CD4-positive, alpha-beta T cell treated with Interleukin-4 for 4 hours (primary cell): ENCODE measurements around the gene KDR.

ENCODE experiments used
- DNase-seq: peaks from one replicate; pipeline ENCODE4 v3.0.0-alpha.2; 2020

The KDR gene

DNA sequence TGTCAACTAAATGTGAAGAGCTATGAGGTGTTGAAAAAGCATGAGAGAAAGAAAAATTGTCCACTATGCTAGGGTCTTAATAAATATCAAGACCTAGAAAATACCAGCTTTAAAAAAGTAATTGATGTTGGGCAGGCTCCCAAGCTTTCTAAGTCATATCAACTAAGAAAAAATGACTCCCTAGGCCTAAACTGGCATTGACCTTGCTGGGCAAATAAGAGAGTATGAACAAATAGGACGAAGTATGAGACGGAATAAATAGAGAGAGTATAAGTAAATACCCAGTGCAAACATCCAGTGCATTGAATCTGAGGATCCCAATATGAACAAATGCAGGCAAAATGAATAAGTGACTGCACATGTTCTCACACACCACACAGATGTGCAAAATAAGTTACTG, 3.2 kb downstream of the KDR start:
- DNase-seq = no peak

DNA sequence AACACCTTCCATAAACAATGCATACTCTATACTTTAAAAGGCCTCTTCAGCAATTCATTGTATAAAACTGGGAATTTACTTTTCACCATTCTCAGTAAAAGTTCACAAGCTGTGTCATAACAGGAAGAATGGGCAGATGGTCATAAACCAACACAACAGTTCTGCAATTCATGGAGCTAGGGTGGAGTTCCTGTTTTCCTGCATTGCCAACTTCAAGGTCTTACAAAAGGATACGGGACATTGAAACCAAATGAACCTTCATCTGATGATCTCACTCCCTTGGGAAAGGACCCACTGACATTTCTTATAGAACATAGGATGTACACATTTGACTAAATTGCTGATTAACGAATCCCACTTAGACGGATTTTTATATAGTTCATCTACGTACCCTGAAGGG, 4.1 kb downstream of the KDR start:
- DNase-seq = no peak

DNA sequence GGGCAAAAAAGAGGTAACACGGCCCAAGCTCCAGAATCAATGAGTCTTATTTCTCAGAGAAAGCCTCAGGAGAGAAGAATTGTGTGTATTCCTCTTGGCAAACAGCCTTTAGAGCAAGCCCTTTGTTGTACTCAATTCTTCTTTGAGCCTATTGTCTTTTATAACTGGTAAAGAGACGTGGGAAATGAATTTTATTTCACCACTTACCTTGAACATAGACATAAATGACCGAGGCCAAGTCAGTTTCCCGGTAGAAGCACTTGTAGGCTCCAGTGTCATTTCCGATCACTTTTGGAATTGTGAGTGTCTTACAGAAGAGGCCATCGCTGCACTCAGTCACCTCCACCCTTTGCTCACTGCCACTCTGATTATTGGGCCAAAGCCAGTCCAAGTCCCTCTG, 7.0 kb downstream of the KDR start:
- DNase-seq = no peak

DNA sequence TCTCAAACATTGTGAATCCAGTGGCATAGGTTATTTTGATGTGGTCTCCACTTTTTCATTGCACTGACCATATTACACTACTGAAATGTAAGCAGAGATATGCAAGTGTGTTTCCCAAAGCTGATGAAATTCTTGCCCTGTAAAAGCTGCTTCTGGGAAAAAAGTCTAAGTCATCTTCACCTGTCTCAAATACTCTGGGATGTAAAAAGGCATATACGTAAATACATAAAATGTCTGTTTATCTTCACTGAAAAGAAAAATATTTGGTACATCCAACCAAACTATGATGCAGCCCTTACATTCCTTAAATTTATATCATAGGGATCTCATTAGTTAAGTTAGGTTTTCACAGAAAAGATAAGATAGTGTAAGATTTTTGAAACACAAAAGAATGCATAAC, 7.9 kb downstream of the KDR start:
- DNase-seq = no peak

DNA sequence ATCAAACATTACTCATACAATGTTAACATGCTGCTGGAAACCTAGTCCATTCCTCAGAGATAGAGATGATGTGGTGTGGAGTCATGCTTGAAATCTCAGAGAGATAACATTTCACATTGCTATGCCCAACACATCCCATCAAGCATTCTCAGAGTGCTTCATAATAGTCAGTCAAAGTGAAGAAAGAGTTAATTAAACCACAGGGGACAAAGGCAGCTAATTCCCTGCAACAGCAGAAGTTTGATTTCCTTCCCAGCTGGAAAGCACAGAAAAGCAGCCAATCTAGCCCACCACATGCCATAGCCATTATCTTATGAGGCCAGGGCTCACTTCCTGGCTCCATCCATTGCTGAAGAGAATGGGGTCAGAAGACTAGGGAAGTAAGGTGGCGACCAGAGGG, 8.9 kb downstream of the KDR start:
- no peak for DNase-seq

DNA sequence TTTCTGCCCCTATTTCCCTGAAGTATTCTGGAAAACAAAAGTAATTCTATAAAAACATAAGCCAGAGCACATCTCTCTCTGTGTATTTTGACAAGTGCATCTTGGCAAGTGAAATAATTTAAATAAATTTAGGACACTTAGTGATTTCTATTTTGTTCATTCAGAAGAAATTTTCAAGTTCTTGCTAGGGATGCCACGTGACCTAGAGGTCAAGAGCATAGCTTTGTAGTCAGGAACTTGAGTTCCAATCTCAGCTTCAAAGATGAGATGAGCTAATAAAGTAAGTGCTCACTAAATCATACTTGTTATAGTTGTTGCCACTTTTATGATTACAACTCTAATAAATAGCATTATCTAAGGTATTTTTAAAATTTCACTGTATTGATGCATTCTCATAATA, 13.8 kb downstream of the KDR start:
- DNase-seq = no peak

DNA sequence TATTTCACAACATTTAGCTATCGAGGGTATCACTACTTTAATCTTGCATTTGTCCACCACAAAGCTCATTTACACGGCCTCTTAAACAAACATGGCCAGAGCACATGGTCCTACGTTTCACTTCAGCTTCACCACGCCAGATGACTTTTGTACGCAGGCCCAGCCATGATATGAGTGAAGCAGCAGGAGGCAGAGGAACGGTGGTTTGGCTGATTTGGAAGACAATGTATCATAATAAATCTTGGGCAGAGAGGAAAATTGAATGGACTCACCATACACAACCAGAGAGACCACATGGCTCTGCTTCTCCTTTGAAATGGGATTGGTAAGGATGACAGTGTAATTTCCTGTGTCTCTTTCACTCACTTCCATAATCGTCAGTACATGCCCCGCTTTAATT, 15.3 kb downstream of the KDR start:
- no peak for DNase-seq

DNA sequence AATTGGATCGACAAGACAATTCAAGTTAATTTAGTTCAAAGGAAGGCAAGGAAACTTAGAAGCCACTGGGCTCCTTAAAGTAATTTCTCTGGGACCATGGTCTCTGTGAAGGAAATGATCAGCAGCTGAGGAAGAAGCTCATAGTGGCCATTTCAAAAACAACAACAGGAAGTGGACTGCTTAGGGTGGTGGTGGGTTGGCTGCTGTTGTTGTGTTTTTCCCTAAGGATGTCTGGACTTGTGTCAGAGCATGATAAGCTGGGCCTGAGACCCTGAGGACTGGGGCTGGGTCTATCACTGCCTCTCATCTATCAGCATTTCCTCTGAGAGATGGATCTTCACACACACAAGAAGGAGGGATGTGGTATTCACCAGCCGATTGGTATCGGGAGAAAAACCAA, 18.3 kb downstream of the KDR start:
- no peak for DNase-seq

DNA sequence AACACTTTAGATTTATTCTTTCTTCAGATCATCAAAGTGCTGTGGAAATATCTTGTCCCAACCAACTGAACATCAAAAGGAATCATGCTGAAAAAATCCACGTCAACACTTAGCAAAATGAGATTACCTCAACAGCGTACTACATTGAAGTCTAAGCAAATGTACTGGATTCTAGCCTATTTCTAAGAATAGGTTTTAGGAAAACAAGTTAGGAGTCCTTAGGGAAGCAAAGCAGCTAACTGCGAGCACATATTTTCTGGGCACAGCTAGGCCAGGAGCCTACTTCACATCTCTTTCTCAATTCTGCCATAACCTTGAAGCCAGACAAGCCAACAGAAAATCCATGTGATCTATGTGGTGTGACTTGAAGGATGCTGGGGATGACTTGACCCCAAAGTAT, 22.2 kb downstream of the KDR start:
- no peak for DNase-seq

DNA sequence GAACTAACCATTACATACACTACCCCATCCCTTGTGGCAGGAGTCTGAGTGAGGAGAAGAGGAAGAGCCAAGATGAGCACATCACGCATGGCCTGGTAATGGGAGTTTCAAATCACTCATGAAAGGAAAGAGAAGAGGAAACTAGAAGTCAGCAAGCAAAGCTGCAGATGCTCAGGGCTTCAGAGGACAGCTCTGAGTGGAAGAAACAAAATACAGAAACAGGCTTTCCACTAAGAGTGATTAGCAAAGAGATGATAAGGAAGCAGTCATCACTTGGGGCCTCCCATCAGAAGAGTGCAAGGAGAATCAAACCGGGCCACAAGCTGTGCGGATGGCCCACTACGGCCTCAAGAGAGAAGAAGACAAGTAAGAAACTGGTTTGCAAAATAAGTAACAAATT, 25.6 kb downstream of the KDR start:
- no peak for DNase-seq

DNA sequence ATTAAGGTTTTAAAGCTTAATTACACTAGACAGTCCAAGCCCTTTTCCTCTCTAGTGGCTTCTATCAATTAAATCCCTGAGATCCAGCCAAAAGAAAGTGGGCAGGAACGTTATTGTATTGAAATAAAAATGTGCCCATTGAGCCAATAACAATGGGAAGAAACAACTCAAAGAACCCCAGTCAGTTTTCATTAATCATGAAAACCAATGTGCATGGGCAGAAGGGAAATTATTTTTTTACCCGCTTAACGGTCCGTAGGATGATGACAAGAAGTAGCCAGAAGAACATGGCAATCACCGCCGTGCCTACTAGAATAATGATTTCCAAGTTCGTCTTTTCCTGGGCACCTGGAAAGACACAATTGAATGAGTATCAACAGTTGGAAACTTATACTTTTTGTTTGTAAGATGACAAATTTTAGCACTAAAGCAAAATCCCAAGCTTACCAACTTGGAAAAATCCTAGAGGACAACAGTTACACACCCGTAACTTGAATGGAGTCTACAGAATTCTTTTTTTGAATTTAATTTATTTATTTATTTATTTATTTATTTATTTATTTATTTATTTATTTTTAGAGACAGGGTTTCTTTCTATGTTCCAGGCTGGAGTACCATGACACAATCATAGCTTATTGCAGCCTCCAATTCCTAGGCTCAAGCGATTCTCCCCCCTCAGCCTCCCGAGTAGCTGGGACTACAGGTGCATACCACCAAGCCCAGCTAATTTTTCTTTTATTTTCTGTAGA, 26.8 kb downstream of the KDR start:
- no peak for DNase-seq

DNA sequence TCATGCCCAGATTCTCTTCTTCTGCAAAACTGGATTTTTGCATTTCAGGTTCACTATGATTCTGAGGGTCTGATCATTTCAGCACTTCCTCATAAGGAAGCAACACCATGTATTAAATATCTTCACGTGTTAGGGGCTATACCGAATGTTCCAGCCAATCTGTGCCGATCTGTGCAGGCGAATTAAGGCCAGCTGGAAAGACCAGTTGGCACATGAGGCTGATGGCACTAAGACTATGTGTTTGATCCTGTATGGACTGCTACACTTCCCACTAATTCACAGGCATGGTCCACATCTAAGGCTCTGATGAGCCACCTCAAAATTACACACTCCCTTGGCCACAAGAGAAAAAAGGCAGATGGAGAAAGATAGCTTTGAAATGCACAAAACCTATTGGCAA, 28.8 kb downstream of the KDR start:
- DNase-seq = no peak

DNA sequence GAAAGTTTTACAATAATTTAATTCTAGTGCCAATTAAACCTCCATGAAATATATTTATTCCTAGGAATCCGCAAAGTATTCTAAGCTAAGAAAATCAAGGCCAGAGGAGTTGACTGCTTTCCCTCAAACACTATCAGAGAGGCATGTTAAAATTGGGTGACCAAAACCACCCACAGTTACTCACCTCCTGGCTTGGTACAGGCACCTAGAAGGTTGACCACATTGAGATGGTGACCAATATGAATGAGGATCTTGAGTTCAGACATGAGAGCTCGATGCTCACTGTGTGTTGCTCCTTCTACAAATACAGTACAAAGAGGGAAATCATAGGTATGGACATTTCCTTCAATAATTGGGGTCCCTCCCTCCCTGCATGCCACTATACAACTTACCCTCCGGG, 29.4 kb downstream of the KDR start:
- DNase-seq = no peak

DNA sequence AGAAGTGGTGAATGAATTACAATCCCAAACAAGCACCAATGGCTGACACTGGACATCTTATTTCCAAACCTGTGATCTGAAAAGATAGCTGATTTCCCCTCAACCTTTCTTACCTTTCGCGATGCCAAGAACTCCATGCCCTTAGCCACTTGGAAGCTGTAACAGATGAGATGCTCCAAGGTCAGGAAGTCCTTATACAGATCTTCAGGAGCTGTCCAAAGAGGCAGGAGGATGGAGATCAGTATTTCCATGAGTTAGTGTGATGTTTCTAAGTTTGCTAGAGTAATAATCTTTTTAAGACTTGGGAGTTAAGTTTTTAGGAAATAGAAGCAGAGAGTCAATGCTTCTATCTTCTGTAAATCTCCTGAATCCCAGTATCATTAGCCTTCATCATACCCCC, 32.9 kb downstream of the KDR start:
- DNase-seq = no peak

DNA sequence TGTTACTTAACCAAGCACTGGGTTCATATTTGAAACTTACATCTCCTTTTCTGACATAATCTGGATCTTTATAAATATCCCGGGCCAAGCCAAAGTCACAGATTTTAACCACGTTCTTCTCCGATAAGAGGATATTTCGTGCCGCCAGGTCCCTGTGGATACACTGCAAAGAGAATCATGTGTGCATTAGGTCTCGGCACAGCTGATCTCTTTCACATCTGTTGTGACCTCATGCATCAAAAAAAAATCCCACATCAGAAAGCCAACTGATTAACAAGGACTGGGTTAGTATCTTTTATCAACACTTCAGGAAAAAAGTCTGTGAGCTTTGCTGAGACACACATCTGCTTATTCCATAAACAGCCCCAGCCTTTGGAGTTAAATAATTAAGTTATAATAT, 35.5 kb downstream of the KDR start:
- no peak for DNase-seq

DNA sequence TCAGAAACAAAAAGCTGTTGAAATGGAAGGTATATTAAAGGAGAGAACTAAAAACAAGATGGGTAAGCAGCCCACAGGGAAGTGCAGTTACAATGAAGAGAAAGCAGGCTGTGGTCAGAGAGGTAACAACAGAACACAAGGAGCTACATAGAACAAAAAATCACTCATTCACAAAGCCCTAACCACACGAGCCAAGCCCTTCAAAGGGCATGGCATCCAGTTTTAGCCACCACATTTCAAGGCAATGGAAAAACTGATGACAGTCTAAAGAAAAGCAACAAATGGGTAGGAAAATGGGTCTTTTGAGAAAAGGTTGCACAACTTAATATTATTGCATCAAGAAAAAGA, 37.5 kb downstream of the KDR start:
- no peak for DNase-seq

DNA sequence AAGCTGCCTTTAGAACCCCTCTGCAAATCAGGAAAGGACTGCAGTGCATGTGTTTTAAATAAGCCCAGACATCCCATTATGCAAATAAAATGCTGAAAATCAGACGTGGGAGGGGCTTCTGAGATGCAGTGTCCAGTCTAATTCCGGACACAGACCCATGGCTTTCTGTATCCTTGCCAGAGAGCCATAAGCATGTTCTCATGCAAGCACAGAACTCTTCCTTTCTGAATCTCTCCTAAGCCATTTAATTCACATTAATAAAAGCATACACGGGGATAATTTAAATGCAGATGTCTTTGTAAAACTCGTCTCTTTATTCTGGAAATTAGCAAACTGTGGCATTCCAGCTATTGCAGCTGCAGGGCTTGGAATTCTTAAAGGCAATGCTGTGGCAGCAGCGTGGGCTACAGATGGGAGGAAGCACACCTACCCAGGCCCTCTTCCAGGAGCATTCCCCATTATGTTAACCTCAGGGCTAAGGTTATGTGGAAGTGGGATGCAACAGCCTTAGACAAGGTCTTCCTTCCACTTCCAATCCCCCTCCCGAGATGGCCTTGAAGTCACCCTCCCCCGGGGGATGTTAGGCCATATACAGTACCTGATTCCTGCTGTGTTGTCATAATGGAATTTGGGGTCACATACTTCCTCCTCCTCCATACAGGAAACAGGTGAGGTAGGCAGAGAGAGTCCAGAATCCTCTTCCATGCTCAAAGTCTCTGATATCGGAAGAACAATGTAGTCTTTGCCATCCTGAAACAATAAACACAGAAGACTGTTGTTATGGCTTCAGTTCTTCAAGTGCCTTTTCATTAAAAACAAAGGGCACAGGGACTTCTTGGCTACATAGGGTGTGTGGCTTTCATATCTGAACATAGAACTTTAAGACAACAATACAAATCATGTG, 38.1 kb downstream of the KDR start:
- no peak for DNase-seq

DNA sequence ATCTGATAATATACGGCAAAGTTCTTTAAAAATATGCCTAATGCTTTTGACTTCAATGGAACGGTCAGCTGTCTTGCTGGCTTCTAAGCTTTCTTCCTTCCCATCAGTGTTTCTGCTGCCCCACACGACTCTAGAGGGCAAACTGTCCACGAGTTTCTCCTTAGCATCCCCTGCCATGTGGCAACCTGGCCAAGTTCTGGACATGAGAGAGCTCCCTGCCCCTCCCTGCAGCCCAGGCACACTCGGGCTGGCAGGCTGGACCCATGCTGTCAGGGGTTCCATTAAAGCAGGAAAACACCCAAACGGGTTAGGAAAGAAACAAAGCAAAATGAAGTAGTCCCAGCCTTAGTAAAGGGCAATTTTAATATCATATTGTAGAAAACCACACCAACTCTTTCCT, 38.8 kb downstream of the KDR start:
- no peak for DNase-seq

DNA sequence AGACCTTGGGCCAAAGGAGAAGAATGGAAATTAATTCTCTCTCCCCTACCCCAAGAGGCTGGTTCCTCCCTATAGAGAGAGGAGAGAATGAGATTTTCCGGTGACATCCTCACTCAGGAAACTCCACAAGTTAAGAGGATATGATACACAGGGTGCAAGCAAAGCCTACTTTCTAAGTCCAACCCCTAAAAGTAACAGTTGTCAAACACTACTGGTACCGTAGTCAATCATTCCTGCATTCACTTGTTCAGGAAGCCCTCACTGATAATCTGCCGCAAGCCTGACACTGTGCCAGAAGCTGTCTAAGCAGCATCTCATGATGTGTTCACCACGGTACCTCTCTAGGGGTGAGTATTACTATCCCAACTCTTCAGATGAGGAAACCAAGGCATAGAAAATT, 41.7 kb downstream of the KDR start:
- DNase-seq = no peak

DNA sequence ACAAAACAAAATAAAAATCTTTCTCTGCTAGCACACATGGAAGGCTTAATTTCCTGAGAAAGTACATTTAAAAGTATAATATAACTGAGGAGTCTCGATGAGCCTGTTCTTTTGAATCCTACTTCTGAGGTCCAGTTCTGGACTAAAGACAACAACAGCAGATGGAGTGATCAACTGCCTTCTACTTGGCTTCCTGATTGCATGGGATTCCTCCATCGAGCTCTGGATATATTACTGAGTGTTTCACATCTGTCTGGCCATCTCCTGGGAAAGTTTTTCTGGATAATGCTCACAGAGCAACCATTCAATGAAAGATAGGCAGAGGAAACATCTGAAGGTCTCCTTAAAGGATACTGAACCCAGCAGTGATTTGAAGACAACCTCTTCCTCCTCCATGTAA, 42.6 kb downstream of the KDR start:
- DNase-seq = no peak

DNA sequence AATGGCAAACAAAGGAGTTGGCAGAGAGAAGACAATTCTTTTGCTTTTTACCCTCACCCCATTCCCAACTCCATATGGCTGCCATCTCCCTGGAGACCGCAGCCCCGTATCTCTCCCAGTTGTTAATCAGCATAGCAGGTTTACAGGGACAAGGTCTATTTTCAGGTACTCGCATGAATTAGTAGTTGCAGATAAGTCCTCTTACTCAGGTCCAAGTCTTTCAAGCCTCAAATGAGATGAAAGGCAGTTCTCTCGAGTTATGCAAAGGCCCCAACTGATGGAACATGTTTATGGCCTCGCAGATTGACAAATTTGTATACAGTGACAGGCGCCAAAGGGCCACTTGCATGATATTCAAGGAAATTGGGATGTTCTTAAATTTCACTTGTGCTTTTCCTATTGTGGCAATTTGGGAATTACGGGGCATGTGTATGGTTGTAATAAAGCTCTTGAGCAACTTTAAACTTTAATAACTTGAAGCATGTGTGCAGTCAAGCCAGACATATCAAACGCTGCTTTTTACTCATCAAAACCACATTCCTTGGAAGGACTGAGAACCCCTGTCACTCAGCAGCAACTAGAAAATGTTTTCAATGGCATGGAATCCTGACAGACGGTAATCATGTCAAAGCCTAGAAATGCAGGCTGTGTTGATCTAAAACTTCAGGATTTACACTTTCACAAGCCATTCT, 45.1 kb downstream of the KDR start:
- DNase-seq = no peak

DNA sequence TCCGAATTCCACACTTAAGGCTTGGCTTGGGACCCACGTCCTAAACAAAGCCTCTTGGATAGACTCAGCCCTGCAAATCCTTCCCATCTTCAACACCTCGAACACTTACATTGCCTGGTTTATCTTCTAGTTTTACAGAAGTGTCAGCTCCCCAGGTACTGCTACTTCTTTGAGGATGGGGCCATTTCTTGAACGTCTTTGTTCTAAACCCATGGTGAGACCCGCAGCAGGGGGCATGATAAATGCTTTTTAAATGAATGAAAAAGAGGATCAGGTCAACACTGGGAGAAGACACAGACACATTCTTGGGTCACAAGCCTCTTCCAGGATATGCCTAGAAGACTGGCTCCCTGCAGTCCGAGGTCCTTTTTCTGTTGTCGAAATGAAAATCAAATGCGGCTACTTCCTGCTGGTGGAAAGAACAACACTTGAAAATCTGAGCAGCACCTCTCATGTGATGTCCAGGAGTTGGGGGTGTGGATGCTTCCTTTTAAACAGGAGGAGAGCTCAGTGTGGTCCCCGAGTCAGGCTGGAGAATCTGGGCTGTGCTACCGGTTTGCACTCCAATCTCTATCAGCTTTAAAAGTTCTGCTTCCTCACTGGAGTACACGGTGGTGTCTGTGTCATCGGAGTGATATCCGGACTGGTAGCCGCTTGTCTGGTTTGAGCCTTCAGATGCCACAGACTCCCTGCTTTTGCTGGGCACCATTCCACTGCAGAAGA, 45.8 kb downstream of the KDR start:
- DNase-seq = no peak

DNA sequence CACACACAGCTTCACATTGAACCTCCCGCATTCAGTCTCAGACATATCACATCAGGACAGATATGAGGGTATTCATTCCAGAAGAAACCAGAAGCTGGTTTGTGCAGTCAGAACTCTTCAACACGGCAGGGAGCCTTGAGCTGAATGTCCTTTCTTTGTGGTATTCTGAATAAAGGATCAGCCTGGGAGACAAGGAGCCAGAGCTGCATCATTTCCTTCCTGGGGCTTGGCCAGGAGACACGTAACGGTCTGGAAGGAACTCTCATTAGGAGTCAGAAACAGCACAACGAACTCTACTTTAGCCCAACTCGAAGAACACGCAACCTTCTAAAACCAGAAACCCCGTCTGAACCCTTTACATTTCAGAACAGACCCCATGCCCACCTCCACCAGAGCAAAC, 46.4 kb downstream of the KDR start:
- DNase-seq = no peak
